Astrocyte (in vitro differentiated cells and primary cell): ENCODE measurements around the gene IRF2BPL.

Source experiments
- CTCF ChIP-seq: IDR thresholded peaks from 2 replicates; pipeline ENCODE4 v1.5.1; 2011; ENCODE audit warnings: low read depth, mild to moderate bottlenecking, inconsistent platforms, low read length, moderate library complexity; ENCODE audit not compliant: insufficient read depth
- EZH2 ChIP-seq: IDR thresholded peaks from 2 replicates; pipeline ENCODE4 v1.6.1; 2012; ENCODE audit warnings: mild to moderate bottlenecking, low read length, inconsistent platforms; ENCODE audit not compliant: insufficient read depth

GRCh38 chr14:77063571-77064171 lies 35.2 kb upstream of the IRF2BPL start:
- no peak for TF ChIP-seq CTCF
- TF ChIP-seq EZH2: no peak
